ENCODE measurements around the gene ACAT2. TPM values are rescaled to one million over a fixed set of nuclear protein-coding genes. Genes with fewer than 3 reads are reported as not detected.
"Not testable (repeated sequence)": the region's sequence is repeated elsewhere in the genome, so short reads cannot be mapped to it uniquely, and the experiment has no call there.

Gene ACAT2
- total and polyA plus RNA-seq, 5 experiments from 2014 or later: 29.4 to 38.8 (median 30.9) TPM

DNA sequence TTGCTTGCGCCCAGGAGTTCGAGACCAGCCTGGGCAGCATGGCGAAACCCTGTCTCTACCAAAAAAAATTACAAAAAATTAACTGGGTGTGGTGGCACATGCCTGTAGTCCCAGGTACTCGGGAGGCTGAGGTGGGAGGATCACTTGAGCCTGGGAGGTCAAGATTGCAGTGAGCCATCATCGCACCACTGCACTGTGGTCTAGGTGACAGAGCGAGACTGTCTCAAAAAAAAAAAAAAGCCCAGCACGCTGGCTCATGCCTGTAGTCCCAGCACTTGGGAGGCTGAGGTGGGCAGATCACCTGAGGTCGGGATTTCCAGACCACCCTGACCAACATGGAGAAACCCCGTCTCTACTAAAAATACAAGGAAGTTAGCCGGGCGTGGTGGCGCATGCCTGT lies 28.4 kb upstream of the ACAT2 start:
- not testable (repeated sequence) for H3K9me3 Mint-ChIP-seq, H3K27me3 Mint-ChIP-seq, ATAC-seq, DNase-seq
- Mint-ChIP-seq H3K4me1 (peaks cover 22 to 87% (median 67%) of the 10 kb centered on the region in 4 donors), H3K27ac (peak overlapping the region in 6 of 10 donors; percentile 27 to 83 (median 56)), H3K4me3 (peak overlapping the region in 3 of 10 donors; percentile 47 to 57 (median 52)), H3K36me3 (peaks cover 0 to 42% (median 3%) of the 10 kb centered on the region in 3 donors)
- POLR2A ChIA-PET: interaction anchor here (0.7 to 1.0 kb wide), 2 partner anchors 28 to 243 kb away, joined by 3 read pairs; partner anchors contain the start of gene ACAT2

DNA sequence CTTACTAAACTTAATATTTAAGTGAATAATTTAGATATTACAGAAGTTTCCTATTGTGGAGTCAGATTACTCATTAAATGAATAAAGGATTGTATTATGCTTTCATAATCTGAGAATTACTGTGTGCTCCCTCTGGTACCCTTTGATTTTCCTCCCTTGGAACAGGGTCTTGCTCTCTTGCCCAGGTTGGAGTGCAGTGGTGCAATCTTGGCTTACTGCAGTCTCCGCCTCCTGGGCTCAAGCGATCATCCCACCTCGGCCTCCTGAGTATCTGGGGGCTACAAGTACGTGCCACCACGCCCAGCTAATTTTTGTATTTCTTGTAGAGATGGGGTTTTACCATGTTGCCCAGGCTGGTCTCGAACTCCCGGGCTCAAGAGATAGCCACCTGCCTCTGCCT lies 24.9 kb upstream of the ACAT2 start:
- H3K4me1 Mint-ChIP-seq: peaks cover 13 to 69% (median 45%) of the 10 kb centered on the region in 4 donors
- POLR2A ChIA-PET: no interaction called here
- H3K36me3 Mint-ChIP-seq: peaks cover 0 to 62% (median 4%) of the 10 kb centered on the region in 3 donors
- H3K27ac Mint-ChIP-seq: peak overlapping the region in 2 of 10 donors; percentile 26 to 66
- ATAC-seq (no peak), DNase-seq (no peak)
- no peaks in the 10 kb centered on the region for H3K27me3 Mint-ChIP-seq
- peak overlapping the region in 1 of 10 donors; percentile 26 for H3K4me3 Mint-ChIP-seq
- H3K9me3 Mint-ChIP-seq: no peaks in the 10 kb centered on the region

DNA sequence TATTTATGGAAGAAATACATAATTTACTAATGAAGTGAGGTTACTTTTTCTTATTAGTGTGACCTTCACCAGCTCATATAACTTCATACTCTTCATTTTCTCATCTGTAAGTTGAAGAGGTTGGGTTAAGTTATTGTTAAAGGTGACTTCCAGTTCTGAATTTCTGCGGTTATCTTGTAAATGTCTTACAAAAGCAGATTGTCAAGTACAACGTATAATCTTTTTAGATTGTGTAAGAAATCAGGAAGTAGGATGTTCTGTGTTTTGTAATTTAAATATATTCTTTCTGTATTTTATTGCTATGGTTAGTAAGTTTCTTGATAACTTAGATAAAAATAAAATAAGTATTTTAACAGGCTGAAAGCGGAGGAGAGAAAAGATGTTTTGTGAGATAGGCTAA lies 22.5 kb upstream of the ACAT2 start:
- Mint-ChIP-seq H3K4me1 (peaks cover 12 to 46% (median 31%) of the 10 kb centered on the region in 4 donors), H3K4me3 (no peak overlapping the region), H3K27me3 (no peaks in the 10 kb centered on the region), H3K9me3 (no peaks in the 10 kb centered on the region), H3K27ac (peak overlapping the region in 1 of 10 donors; percentile 59), H3K36me3 (peaks cover 2 to 72% (median 9%) of the 10 kb centered on the region in 3 donors)
- ATAC-seq (no peak), DNase-seq (no peak)
- POLR2A ChIA-PET: interaction anchor here (1.2 kb wide), 1 partner anchor 12 kb away, joined by 5 read pairs; the partner anchor contains the start of gene WTAP

DNA sequence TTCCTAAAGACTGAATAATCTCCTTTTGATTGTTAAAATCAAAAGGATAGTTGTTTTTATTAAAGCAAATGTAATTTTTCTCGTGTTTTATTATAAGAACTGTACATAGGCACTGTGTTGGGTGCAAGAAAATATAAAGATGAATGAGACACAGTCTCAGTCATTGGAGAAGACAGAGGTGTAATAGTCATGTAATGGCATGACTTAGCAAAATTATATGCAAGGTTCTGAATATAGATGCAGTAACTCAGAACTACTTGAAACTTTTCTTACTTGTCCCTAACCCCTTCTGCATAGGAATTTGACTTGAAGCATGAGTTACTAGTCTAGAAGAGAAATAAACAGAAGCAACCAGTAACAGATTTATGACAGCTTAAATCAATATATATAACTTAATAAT lies 19.7 kb upstream of the ACAT2 start:
- Mint-ChIP-seq H3K9me3 (no peaks in the 10 kb centered on the region), H3K36me3 (peaks cover 13 to 91% (median 16%) of the 10 kb centered on the region in 3 donors), H3K4me1 (peaks cover 16 to 41% (median 31%) of the 10 kb centered on the region in 4 donors), H3K27ac (peak overlapping the region in 1 of 10 donors; percentile 66), H3K4me3 (no peak overlapping the region), H3K27me3 (no peaks in the 10 kb centered on the region)
- POLR2A ChIA-PET: no interaction called here
- DNase-seq: no peak
- ATAC-seq: no peak

DNA sequence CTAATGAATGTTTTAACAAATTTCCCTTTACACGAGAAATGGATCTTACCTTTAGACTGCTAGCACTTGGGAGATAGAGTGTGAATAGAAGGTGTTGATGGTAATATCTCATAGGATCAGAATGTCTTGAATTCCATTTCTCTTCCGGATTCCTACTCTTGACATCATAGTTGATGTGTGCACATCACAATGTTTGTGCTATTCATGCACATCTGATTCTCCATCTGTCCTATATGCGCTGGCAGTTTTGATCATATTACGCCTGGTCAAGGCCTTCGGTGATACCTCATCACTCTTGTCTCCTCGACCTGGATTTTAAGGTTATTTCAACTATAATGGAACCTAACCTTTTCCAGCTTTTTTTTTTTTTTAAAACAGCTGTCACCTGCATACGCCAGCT lies 16.8 kb upstream of the ACAT2 start:
- peak overlapping the region in 9 of 10 donors; percentile 11 to 74 (median 69) for H3K27ac Mint-ChIP-seq
- no peaks in the 10 kb centered on the region for H3K9me3 Mint-ChIP-seq
- DNase-seq (no peak), ATAC-seq (no peak)
- peaks cover 11 to 28% (median 17%) of the 10 kb centered on the region in 4 donors for H3K4me1 Mint-ChIP-seq
- no peak overlapping the region for H3K4me3 Mint-ChIP-seq
- peaks cover 20 to 92% (median 20%) of the 10 kb centered on the region in 3 donors for H3K36me3 Mint-ChIP-seq
- POLR2A ChIA-PET: no interaction called here
- no peaks in the 10 kb centered on the region for H3K27me3 Mint-ChIP-seq

DNA sequence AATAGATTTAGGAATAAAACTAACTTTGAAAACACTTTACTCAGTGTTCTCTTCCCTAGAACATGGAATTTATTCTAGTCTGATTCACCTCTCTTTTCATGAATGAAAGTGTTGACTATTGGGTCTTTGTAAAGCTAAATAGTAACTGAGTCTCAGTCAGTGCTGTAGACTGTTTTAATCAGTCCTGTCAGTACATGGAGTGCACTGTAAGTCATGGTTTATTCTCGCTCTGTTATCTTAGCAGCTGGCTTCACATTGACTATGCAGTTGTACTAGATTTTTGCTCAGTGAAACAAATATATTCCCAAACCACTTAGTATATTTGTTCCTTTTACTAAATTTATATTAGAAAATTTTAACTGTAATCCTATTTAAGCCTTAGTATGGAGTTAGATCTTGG lies 15.1 kb upstream of the ACAT2 start:
- DNase-seq: no peak
- H3K27me3 Mint-ChIP-seq: no peaks in the 10 kb centered on the region
- POLR2A ChIA-PET: interaction anchor here (0.9 to 2.2 kb wide), 3 partner anchors 15 to 21 kb away, joined by 3 to 10 read pairs (median 3); partner anchors contain the start of genes ACAT2 and WTAP
- H3K27ac Mint-ChIP-seq: no peak overlapping the region
- H3K4me3 Mint-ChIP-seq: no peak overlapping the region
- peaks cover 15 to 88% (median 22%) of the 10 kb centered on the region in 3 donors for H3K36me3 Mint-ChIP-seq
- no peak for ATAC-seq
- no peaks in the 10 kb centered on the region for H3K9me3 Mint-ChIP-seq
- H3K4me1 Mint-ChIP-seq: peaks cover 6 to 22% (median 15%) of the 10 kb centered on the region in 4 donors

DNA sequence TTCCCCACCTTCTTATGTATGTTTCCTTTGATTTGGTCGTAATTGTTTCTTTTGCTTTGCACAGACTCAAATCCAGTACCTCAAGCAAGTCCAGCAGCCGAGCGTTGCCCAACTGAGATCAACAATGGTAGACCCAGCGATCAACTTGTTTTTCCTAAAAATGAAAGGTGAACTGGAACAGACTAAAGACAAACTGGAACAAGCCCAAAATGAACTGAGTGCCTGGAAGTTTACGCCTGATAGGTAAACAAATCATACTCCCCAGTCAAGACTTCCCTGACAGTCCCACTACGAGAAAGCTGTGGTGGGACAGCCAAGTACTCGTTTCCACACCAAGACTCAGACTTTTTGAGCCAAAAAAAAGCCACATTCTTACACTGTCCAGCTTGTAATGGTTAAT lies 13.7 kb upstream of the ACAT2 start:
- Mint-ChIP-seq H3K4me1 (peaks cover 6 to 21% (median 15%) of the 10 kb centered on the region in 4 donors), H3K36me3 (peaks cover 15 to 89% (median 22%) of the 10 kb centered on the region in 3 donors), H3K27ac (peak overlapping the region in 3 of 10 donors; percentile 15 to 36 (median 31))
- not testable (repeated sequence) for DNase-seq, H3K4me3 Mint-ChIP-seq, ATAC-seq, H3K9me3 Mint-ChIP-seq, H3K27me3 Mint-ChIP-seq
- POLR2A ChIA-PET: interaction anchor here (1.6 to 2.2 kb wide), 2 partner anchors 14 to 21 kb away, joined by 3 to 10 read pairs; partner anchors contain the start of genes ACAT2 and WTAP

DNA sequence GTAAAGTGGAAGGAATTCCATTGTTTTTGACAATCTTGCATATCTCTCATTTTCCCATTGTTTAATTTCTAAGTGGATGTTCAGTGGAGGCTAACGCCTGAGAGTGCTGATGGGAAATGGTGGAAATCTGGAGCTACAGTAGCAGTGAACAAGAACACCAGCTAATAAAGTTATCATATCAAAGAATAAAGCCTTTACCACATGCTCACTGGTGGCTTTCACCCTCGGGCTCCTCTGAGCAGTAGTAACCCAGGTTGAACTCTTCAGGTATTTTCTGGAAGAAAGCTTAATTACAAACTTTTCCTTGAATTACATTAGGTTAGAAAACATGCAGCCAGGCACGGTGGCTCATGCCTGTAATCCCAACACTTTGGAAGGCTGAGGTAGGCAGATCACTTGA lies 10.4 kb upstream of the ACAT2 start:
- POLR2A ChIA-PET: interaction anchor here (1.8 kb wide), 1 partner anchor 10 kb away, joined by 12 read pairs; the partner anchor contains the start of gene ACAT2
- no peaks in the 10 kb centered on the region for H3K27me3 Mint-ChIP-seq
- peaks cover 0 to 9% (median 1%) of the 10 kb centered on the region in 4 donors for H3K4me1 Mint-ChIP-seq
- peak overlapping the region in 5 of 10 donors; percentile 16 to 75 (median 25) for H3K27ac Mint-ChIP-seq
- peaks cover 3 to 86% (median 17%) of the 10 kb centered on the region in 3 donors for H3K36me3 Mint-ChIP-seq
- ATAC-seq (no peak), DNase-seq (no peak)
- H3K4me3 Mint-ChIP-seq: no peak overlapping the region
- no peaks in the 10 kb centered on the region for H3K9me3 Mint-ChIP-seq

DNA sequence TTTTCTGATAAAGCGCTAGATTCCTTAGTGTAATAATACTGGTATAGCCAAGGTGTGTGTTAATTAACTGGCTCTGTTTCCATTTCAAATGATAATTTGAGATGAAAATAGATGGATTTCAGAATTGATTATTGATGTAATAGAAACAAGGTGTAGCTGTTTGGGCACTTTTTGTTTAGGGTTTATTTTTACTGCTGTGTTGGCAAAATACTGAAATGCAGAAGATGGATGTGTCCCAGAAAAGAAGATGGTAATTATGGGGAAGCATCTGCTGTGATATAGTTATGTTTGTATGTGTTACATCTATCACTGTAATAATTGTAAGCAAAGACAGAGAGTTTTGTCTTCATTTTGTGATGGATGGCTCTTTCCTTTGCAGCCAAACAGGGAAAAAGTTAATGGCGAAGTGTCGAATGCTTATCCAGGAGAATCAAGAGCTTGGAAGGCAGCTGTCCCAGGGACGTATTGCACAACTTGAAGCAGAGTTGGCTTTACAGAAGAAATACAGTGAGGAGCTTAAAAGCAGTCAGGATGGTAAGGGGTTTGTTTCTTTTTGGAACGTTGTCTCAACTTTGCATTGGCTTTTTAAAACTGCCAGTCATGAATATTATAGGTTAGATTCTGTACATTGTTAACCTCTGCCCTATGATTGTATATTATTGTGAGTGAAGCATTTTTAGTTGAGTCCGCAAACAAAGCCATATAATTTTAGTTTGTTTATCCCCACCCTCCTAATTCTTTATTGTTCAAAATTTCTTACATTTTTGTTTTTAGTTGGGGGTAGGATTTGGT lies 8.6 kb upstream of the ACAT2 start:
- ATAC-seq (no peak), DNase-seq (no peak)
- peak overlapping the region in 7 of 10 donors; percentile 4 to 71 (median 47) for H3K27ac Mint-ChIP-seq
- H3K4me3 Mint-ChIP-seq: no peak overlapping the region
- H3K9me3 Mint-ChIP-seq: no peaks in the 10 kb centered on the region
- peaks cover 3 to 84% (median 19%) of the 10 kb centered on the region in 3 donors for H3K36me3 Mint-ChIP-seq
- H3K4me1 Mint-ChIP-seq: peaks cover 0 to 9% (median 2%) of the 10 kb centered on the region in 4 donors
- POLR2A ChIA-PET: interaction anchor here (1.1 kb wide), 1 partner anchor 9 kb away, joined by 3 read pairs; the partner anchor contains the start of gene ACAT2
- no peaks in the 10 kb centered on the region for H3K27me3 Mint-ChIP-seq

DNA sequence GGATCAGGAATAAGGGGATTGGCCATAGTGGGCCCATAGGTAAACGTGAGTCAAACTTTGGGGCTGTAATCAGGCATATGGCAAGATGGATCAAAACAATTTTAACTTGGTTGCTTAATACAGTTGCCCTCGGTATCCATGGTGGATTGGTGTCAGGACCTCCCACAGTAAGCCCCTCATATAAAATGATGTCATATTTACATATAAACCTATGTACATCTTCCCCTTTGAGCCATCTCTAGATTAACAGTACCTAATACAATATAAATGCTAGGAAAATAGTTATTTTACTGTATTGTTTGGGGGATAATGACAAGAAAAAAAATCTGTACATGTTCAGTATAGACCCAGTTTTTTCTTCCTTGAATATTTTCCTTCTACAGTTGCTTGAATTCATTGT lies 7.4 kb upstream of the ACAT2 start:
- no peak overlapping the region for H3K27ac Mint-ChIP-seq
- ATAC-seq (no peak), DNase-seq (no peak)
- no peaks in the 10 kb centered on the region for H3K9me3 Mint-ChIP-seq
- H3K4me3 Mint-ChIP-seq: no peak overlapping the region
- POLR2A ChIA-PET: interaction anchor here (1.0 kb wide), 1 partner anchor 62 kb away, joined by 3 read pairs; the partner anchor contains the start of gene SOD2
- peaks cover 0 to 78% (median 17%) of the 10 kb centered on the region in 3 donors for H3K36me3 Mint-ChIP-seq
- peaks cover 0 to 9% (median 5%) of the 10 kb centered on the region in 4 donors for H3K4me1 Mint-ChIP-seq
- no peaks in the 10 kb centered on the region for H3K27me3 Mint-ChIP-seq

DNA sequence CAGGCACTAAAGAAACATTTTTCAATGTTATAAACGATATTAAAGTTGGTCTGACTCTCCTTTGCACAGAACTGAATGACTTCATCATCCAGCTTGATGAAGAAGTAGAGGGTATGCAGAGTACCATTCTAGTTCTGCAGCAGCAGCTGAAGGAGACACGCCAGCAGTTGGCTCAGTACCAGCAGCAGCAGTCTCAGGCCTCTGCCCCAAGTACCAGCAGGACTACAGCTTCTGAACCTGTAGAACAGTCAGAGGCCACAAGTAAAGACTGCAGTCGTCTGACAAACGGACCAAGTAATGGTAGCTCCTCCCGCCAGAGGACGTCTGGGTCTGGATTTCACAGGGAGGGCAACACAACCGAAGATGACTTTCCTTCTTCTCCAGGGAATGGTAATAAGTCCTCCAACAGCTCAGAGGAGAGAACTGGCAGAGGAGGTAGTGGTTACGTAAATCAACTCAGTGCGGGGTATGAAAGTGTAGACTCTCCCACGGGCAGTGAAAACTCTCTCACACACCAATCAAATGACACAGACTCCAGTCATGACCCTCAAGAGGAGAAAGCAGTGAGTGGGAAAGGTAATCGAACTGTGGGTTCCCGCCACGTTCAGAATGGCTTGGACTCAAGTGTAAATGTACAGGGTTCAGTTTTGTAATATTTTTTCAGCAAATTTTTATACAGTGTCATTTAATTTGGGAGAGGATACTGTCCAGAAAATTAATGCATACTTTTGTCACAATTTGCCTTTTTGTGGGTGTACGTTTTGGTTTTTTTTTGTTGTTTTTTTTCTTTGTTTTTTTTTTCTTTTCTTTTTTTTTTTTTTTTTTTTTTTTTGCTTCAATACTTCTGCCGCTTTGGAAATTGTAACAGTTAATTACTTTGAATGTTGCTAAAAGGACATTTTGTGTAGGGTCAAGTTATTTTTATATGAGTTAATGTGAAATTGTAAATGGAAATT lies 6.6 kb upstream of the ACAT2 start:
- Mint-ChIP-seq H3K4me3 (no peak overlapping the region), H3K27me3 (no peaks in the 10 kb centered on the region), H3K9me3 (no peaks in the 10 kb centered on the region), H3K36me3 (peaks cover 0 to 70% (median 15%) of the 10 kb centered on the region in 3 donors), H3K4me1 (peaks cover 5 to 13% (median 9%) of the 10 kb centered on the region in 4 donors), H3K27ac (peak overlapping the region in 6 of 10 donors; percentile 2 to 83 (median 41))
- POLR2A ChIA-PET: interaction anchor here (1.0 kb wide), 1 partner anchor 63 kb away, joined by 3 read pairs; the partner anchor contains the start of gene SOD2
- ATAC-seq: no peak
- DNase-seq: no peak

DNA sequence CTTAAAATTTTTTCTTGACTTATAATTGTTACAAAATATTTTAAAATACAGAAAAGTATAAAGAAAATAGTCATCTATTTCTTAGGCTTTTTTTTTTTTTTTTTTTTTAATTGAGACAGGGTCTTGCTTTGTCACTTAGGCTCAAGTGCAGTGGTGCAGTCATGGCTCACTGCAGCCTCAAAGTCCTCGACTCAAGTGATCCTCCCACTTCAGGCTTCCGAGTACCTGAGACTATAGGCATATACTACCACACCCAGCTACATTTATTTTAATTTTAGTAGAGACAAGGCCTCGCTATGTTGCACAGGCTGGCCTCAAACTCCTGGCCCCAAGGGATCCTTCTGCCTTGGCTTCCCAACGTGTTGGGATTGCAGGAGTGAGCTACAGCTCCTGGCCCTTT lies 5.3 kb upstream of the ACAT2 start:
- H3K27me3 Mint-ChIP-seq: no peaks in the 10 kb centered on the region
- H3K4me1 Mint-ChIP-seq: peaks cover 16 to 25% (median 20%) of the 10 kb centered on the region in 4 donors
- DNase-seq (no peak), ATAC-seq (no peak)
- H3K27ac Mint-ChIP-seq: no peak overlapping the region
- peaks cover 0 to 60% (median 12%) of the 10 kb centered on the region in 3 donors for H3K36me3 Mint-ChIP-seq
- POLR2A ChIA-PET: interaction anchor here (0.6 kb wide), 1 partner anchor 676 kb away, joined by 3 read pairs; no protein-coding TSS in a partner anchor
- H3K9me3 Mint-ChIP-seq: no peaks in the 10 kb centered on the region
- no peak overlapping the region for H3K4me3 Mint-ChIP-seq
